KG1 (cell line): ENCODE data around the gene C19orf67.

ENCODE experiments used
- DNase-seq: peaks from one replicate; lab custom pipeline; 2025; lab: John Stamatoyannopoulos, UW

Gene C19orf67

GRCh38 chr19:14081797-14082674 is 3.5 kb downstream of the C19orf67 start:
- no peak for DNase-seq

GRCh38 chr19:14080887-14081796 is 4.4 kb downstream of the C19orf67 start:
- DNase-seq: peak; percentile 97

DNA sequence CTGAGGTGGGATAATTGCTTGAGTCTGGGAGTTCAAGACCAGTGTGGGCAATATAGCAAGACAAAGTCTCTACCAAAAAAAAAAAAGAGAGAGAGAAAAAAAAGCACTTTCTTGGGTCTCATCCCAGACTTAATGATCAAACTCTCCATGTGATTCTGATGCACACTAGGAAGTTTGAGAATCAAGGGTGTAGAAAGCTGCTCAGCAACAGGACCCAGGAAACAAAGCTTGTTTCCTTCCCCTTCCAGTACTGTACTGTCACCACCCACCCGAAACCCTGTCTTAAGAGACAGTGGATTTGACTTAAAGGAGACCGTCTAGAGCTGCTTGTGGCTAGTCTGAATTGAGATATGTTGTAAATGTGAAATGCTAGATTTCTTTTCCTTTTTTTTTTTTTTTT is 7.2 kb downstream of the C19orf67 start:
- DNase-seq: no peak

GRCh38 chr19:14073925-14074838 is 11.4 kb downstream of the C19orf67 start:
- no peak for DNase-seq

DNA sequence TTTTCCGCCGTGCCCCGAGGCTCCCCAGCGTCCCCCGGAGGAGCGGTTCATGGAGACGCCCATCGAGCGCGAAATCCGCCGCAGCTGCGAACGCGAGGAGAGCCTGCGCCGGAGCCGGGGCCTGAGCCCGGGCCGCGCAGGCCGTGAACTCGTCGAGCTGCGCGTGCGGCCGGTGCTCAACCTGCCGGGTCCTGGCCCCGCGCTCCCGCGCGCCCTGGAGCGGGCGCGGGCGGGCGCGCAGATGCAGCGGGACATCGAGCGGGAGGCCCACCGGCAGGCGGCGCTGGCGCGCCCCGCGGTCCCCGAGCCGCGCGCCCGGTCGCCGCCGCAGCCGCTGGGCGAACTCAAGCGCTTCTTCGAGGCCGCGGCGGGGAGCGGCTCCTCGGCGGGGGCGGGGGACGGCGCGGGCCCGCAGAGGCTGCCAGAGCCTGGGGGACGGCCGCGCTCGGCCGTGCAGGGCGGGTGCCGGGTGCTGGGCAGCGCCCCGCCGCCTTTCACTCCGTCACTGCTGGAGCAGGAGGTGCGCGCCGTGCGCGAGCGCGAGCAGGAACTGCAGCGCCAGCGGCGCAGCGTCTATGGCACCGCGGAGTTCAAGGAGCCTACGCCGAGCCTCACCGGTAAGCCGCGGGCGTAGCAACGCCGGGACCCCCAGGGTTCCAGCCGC is 12.2 kb downstream of the C19orf67 start:
- DNase-seq: peak; percentile 34

DNA sequence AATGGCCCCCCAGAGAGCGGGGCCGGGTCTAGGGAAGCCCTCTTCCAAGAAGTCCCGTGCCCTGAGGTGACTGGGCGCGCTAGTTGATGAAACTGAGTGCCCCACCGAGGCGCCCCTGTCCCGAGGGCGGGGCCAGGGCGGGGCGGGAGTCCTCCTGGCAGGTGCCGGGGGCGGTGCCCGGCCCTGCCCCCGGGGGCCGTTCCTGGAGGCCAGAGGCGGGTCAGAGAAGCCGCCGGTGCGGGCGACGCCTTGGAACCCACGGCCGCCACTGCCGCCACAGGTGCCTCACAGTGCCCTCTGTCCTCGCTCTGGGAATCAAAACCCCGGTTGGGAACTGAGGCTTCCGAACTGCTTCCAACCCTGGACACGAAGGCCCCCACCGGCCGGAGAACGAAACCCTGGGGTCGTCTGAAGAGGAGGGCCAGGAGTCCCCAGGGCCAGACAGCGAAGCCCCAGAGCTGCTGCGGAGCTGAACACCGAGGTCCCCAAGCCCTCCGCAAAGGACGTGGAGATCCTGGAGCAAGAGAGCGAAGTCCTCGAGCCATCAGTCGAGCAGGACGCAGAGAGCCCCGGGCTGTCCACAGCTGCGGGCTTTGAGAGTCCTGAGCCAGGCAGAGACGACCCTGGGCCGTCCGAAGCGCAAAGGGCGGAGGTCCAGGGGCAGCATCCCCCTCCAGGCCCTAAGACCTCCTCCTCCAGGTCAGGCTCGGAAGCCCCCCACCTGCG is 12.9 kb downstream of the C19orf67 start, which contains the start of gene MISP3:
TSS of gene MISP3 (plus strand) at position 252 of the 726 bp plus-strand sequence. CDS start 524 bp downstream, outside the sequence.
- no peak for DNase-seq

GRCh38 chr19:14070268-14071050 is 15.1 kb downstream of the C19orf67 start:
- DNase-seq: no peak

GRCh38 chr19:14066134-14066533 is 19.4 kb downstream of the C19orf67 start:
- no peak for DNase-seq

DNA sequence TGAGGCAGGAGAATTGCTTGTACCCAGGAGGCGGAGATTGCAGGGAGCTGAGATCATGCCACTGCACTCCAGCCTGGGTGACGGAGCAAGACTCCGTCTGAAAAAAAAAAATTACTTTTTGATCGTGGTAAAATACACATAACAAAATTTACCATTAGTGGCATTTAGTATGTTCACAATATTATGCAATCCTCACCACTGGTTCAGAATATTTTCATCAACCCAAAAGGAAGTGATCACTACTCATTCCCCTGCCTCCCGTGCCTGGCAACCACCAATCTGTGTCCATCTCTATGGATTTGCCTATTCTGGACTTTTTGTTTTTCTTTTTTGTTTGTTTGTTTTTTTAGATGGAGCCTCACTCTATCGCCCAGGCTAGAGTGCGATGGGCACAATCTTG is 22.5 kb downstream of the C19orf67 start:
- DNase-seq: no peak

- DNase-seq: no peak
Measured at GRCh38 chr19:14062558-14062855, 23.1 kb downstream of the C19orf67 start.

DNA sequence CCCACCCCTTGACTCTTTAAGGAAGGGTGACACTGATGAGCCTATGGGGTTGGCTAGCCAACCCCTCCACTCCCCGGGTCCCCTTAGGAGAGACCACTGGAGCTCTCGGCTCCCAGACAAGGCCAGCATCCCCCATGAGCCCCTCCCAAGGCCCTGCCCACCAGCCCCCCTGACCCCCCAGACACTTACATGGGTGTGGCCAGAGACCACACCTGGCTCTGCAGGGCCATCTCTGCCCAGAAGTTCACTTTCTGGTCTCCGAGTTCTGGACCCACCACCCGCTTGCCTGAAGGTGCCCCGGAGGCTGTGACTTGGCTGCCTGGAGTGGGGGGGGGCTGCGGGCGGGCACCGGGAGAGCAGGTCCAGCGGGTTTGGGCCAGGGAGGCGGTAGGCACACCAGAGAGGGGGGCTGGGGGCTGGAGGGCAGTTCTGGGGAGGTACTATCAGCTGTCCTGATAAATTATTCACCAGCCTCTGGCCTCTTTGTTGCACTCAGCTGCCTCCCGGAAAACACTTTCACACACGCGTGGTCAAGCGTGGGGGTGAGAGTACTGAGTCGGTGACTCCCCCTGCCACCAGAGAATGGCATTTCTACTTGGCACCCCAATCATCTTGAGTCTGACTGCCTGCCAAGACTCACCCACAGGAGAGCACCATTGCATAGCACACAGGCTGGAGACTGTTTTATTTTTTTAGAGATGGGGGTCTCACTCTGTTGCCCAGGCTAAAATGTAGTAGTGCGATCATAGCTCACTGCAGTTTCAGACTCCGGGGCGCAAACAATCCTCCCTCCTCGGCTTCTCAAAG is 23.6 kb downstream of the C19orf67 start, which contains the start of gene PALM3:
TSS of gene PALM3 (minus strand) at position 326 of the 807 bp plus-strand sequence. CDS start at position 230, 96 bp downstream.
- DNase-seq: no peak

- DNase-seq: no peak
Measured at GRCh38 chr19:14061081-14061749, 24.4 kb downstream of the C19orf67 start.

DNA sequence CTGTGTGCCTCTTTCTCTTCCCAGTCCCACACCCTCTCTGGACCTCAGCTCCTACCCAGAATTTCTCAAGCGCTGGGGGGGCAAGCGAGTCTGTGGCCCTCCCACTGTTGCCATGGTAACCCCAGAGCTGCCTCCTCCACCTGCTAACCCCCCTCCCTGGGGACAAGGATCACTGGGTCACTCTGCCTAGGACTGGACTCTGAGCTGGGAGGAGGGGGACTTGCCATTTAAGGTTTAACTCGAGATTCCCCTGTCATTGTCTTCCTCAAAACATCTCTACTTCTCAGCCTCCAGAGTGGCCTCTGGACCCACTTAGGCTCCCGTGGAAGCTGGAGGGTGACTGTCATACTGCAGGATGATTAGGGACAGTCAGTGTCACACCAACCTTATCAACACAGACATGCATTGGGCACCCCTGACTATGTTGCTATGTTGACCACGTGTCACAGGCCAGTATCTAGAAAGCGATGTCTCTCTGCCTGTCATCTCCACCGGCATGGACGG is 25.9 kb downstream of the C19orf67 start:
- DNase-seq: no peak

DNA sequence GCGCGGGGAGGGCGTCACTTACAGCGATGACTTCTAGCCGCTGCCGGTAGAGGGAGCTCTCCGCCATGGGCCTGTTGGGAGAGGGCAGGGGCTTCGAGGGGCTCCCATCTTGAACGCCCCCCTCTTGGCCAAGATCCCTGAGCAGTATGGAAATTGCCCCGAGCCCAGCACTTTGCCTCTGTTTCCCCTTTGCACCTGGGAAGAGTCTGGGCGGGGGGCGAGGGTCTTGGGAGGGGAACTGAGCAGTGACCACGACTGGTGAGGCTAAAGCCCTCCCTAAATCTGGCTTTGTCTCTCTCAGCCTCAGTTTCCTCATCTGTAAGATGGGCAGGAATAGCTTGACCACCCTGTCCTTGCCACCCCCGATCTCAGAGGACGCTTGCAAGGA is 26.5 kb downstream of the C19orf67 start:
- no peak for DNase-seq

GRCh38 chr19:14058182-14059092 is 27.1 kb downstream of the C19orf67 start:
- no peak for DNase-seq

DNA sequence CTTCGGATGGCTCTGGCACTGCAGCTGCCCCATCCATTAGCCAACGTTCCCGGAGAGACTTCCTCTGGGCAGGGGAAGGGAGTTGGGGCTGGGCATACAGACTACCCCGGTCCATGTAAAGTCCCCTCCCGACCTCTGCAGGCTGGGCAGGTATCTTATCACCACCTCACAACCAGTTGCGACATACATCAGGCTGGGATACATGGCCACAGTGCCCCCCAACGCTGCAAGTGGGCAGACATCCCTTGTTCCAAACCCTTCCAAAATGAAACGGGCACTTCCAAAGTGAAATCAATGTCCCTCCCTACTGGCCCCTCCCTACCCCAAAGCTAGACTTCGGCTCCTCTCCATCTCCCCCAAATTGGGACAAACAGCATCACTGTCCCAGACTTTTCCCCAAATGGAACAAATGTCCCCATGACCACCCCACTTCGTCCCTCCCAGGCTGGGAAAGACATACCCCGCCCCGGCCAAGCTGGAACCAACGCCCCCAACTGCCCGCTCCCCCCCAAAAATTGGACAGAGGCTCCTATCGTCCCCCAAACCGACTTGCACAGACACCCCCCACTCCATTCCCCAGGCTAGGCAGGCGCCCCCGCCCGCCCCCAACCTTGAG is 28.7 kb downstream of the C19orf67 start:
- DNase-seq: no peak
